HCT116 (cell line): ENCODE data around the gene SELENBP1. TPM values are rescaled to one million over a fixed set of nuclear protein-coding genes. Genes with fewer than 3 reads are reported as not detected.
A peak's percentile ranks its signal among the peaks of the same experiment; 100 is the strongest.

Experiments
- ATAC-seq: fragments of 200-7000 bp; cut with Tn5 transposase; 2 replicates; pipeline ENCODE4 v1.9.1; 2020; ENCODE audit warnings: mild to moderate bottlenecking, moderate library complexity
- BruUV-seq: library from RNA; stranded (reverse); fragments of 400-500 nt; replicated peaks from 2 replicates; lab custom pipeline; 2021; lab: Mats Ljungman, UMichigan
- CTCF ChIA-PET: fragments of 300-600 bp; sonication (Branson Sonifier 250); formaldehyde crosslinking; loops from one replicate; lab custom pipeline; 2021; ENCODE audit warnings: antibody characterized with exemption; lab: Charles Lee
- POLR2A ChIA-PET: fragments of 300-600, 350-600 bp; sonication (Branson Sonifier 250); formaldehyde crosslinking; loops from one replicate; lab custom pipeline; 2021; ENCODE audit warnings: antibody characterized with exemption; lab: Charles Lee
- RAD21 ChIA-PET, 2 experiments: fragments of 300-600 bp; sonication (Branson Sonifier 250); formaldehyde crosslinking; loops; one replicate each; lab custom pipeline; 2023; ENCODE audit warnings: low total read pairs in 2 of 2; ENCODE audit not compliant: uncharacterized antibody in 2 of 2, unreplicated experiment in 2 of 2, low non-redundant PET in 1 of 2; lab: Charles Lee
- DNase-seq: peaks from one replicate; pipeline ENCODE4 v3.0.0-alpha.2; 2010; ENCODE audit warnings: low read depth, low spot score
- H2AFZ ChIP-seq: fragments of 200-600 bp; shearing (Covaris generic), sonication (generic); 2 replicates; pipeline ENCODE4 v1.6.1; 2017; ENCODE audit warnings: low read depth, mixed run types, mixed read lengths, antibody characterized with exemption, low read length; ENCODE audit not compliant: poor library complexity, severe bottlenecking
- H3K27ac ChIP-seq: 2 replicates; pipeline ENCODE4 v1.5.1; 2012; ENCODE audit warnings: low read depth, low read length
- H3K27me3 ChIP-seq: fragments of 200-600 bp; sonication (generic); 2 replicates; pipeline ENCODE4 v1.6.1; 2016; ENCODE audit warnings: mixed run types, low read length, mixed read lengths; ENCODE audit not compliant: insufficient read depth
- H3K36me3 ChIP-seq, 2 experiments: fragments of 200-500 bp in 1 of 2; fragments of 200-600 bp in 1 of 2; sonication (Bioruptor generic) in 1 of 2; sonication (generic) in 1 of 2; 2 replicates each; pipeline versions ENCODE4 v1.5.1 to v1.6.1; 2014 to 2016; ENCODE audit warnings: low read length in 2 of 2, inconsistent platforms in 1 of 2, mixed read lengths in 1 of 2, mixed run types in 1 of 2; ENCODE audit not compliant: insufficient read depth in 2 of 2, control insufficient read depth in 1 of 2
- H3K4me1 ChIP-seq, 2 experiments: fragments of 200-600 bp in 1 of 2; sonication (generic) in 1 of 2; 2 replicates each; pipeline versions ENCODE4 v1.5.1 to v1.6.1; 2012 to 2017; ENCODE audit warnings: low read length in 2 of 2, inconsistent platforms in 1 of 2, mild to moderate bottlenecking in 1 of 2, mixed read lengths in 1 of 2, mixed run types in 1 of 2, moderate library complexity in 1 of 2; ENCODE audit not compliant: insufficient read depth in 2 of 2, control insufficient read depth in 1 of 2
- H3K4me2 ChIP-seq: fragments of 200-600 bp; sonication (generic); 2 replicates; pipeline ENCODE4 v1.6.1; 2017; ENCODE audit warnings: mixed run types, low read length, mixed read lengths
- H3K4me3 ChIP-seq, 2 experiments: fragments of 200-600 bp in 1 of 2; sonication (generic) in 1 of 2; replicated peaks in 1 of 2; 2 replicates each; pipeline ENCODE4 v1.5.1; 2011 to 2016; ENCODE audit warnings: low read length in 2 of 2, control low read depth in 1 of 2, low read depth in 1 of 2, mild to moderate bottlenecking in 1 of 2, mixed read lengths in 1 of 2, mixed run types in 1 of 2
- H3K79me2 ChIP-seq: fragments of 200-600 bp; sonication (generic); 2 replicates; pipeline ENCODE4 v1.6.1; 2017; ENCODE audit warnings: mild to moderate bottlenecking, mixed run types, low read length, moderate library complexity, mixed read lengths; ENCODE audit not compliant: insufficient read depth
- H3K9ac ChIP-seq: fragments of 200-600 bp; sonication (generic); 2 replicates; pipeline ENCODE4 v1.6.1; 2016; ENCODE audit warnings: low read length, mixed read lengths
- H3K9me2 ChIP-seq: fragments of 200-600 bp; sonication (generic), shearing (Covaris generic); 2 replicates; pipeline ENCODE4 v1.6.1; 2017; ENCODE audit warnings: mixed run types, mild to moderate bottlenecking, moderate library complexity; ENCODE audit not compliant: insufficient read depth
- H3K9me3 ChIP-seq, 2 experiments: fragments of 200-500 bp in 1 of 2; fragments of 200-600 bp in 1 of 2; sonication (Bioruptor generic) in 1 of 2; sonication (generic) in 1 of 2; 2 replicates each; pipeline ENCODE4 v1.6.1; 2014 to 2017; ENCODE audit warnings: low read length in 2 of 2, mixed read lengths in 2 of 2, inconsistent platforms in 1 of 2, low read depth in 1 of 2, mild to moderate bottlenecking in 1 of 2, mixed run types in 1 of 2, moderate library complexity in 1 of 2; ENCODE audit not compliant: control insufficient read depth in 1 of 2, insufficient read depth in 1 of 2
- H4K20me1 ChIP-seq: fragments of 200-600 bp; sonication (generic), shearing (Covaris generic); 2 replicates; pipeline ENCODE4 v1.6.1; 2017; ENCODE audit warnings: mixed run types, mild to moderate bottlenecking, moderate library complexity; ENCODE audit not compliant: insufficient read depth
- ATF3 ChIP-seq: IDR thresholded peaks from 2 replicates; pipeline ENCODE4 v1.6.1; 2012
- CEBPB ChIP-seq: IDR thresholded peaks from 2 replicates; pipeline ENCODE4 v1.6.1; 2012; ENCODE audit warnings: low read depth
- CTCF ChIP-seq, 3 experiments: fragments of 200-600 bp in 1 of 3; sonication (generic) in 1 of 3; IDR thresholded peaks in 2 of 3; conservative IDR thresholded peaks in 1 of 3; 2 replicates each; pipeline ENCODE4 v1.5.1; 2012 to 2017; ENCODE audit warnings: low read depth in 2 of 3, low read length in 2 of 3, antibody characterized with exemption in 1 of 3, borderline replicate concordance in 1 of 3, control low read depth in 1 of 3, mild to moderate bottlenecking in 1 of 3, mixed read lengths in 1 of 3, mixed run types in 1 of 3, moderate library complexity in 1 of 3; ENCODE audit not compliant: insufficient read depth in 1 of 3
- ELF1 ChIP-seq: IDR thresholded peaks from 2 replicates; pipeline ENCODE4 v1.6.1; 2012; ENCODE audit warnings: low read depth, borderline replicate concordance
- EZH2 ChIP-seq: fragments of 200-600 bp; sonication (generic); IDR thresholded peaks from 2 replicates; pipeline ENCODE4 v1.6.1; 2017; ENCODE audit warnings: antibody characterized with exemption, mixed run types
- POLR2AphosphoS5 ChIP-seq: IDR thresholded peaks from 2 replicates; pipeline ENCODE4 v1.6.1; 2011; ENCODE audit warnings: mild to moderate bottlenecking, low read depth, low read length, moderate library complexity
- SRF ChIP-seq: IDR thresholded peaks from 2 replicates; pipeline ENCODE4 v1.6.1; 2012; ENCODE audit warnings: low read depth
- TCF7L2 ChIP-seq: IDR thresholded peaks from 2 replicates; pipeline ENCODE4 v1.7.0; 2011; ENCODE audit warnings: borderline replicate concordance, inconsistent platforms; ENCODE audit not compliant: insufficient read depth, insufficient read length; ENCODE audit errors: extremely low read depth
- ZNF274 ChIP-seq: fragments of 200-500 bp; sonication (Bioruptor generic); IDR thresholded peaks from 2 replicates; pipeline ENCODE4 v1.6.1; 2014; ENCODE audit warnings: mild to moderate bottlenecking, low read depth, low read length, inconsistent platforms
- intact Hi-C: fragments of 100-400 bp; cut with micrococcal nuclease; formaldehyde crosslinking; loops from 2 replicates; pipeline ENCODE4 v1.10.0; 2022
- total RNA-seq: library from RNA; stranded (reverse); gene quantifications from one replicate; pipeline ENCODE4 v1.2.1, GENCODE V29; 2021; ENCODE audit not compliant: unreplicated experiment

SELENBP1 gene
- total RNA-seq, 1 experiment from 2014 or later: 0.42 TPM

- BruUV-seq: no TSS peak
- H3K27me3 ChIP-seq: no peaks in the 10 kb centered on the region
- CTCF ChIA-PET: interaction anchor here (1.8 kb wide), 1 partner anchor 101 kb away, joined by 5 read pairs; no protein-coding TSS in a partner anchor
- H3K4me3 ChIP-seq: no peak overlapping the region
- ATAC-seq (no peak), DNase-seq (no peak)
- intact Hi-C loops: no loop called here
- H3K4me2 ChIP-seq: no peak overlapping the region
- H3K4me1 ChIP-seq: peaks cover 4 to 26% of the 10 kb centered on the region in 2 experiments; a peak in 3 of 4 replicates
- POLR2A ChIA-PET: no interaction called here
- no peaks in the 10 kb centered on the region for H3K9me2 ChIP-seq
- TF ChIP-seq POLR2AphosphoS5: no peak
- no peak for TF ChIP-seq CEBPB
- TF ChIP-seq ZNF274: no peak
- TF ChIP-seq SRF: no peak
- no peak for TF ChIP-seq ATF3
- no peak for TF ChIP-seq EZH2
- no peak for TF ChIP-seq ELF1
- RAD21 ChIA-PET: no interaction called here
- H3K79me2 ChIP-seq: peaks cover 27% of the 10 kb centered on the region
- no peak overlapping the region for H2AFZ ChIP-seq
- no peaks in the 10 kb centered on the region for H3K9me3 ChIP-seq
- peaks cover 38 to 48% of the 10 kb centered on the region in 2 experiments for H3K36me3 ChIP-seq
- H3K9ac ChIP-seq: no peak overlapping the region
- H4K20me1 ChIP-seq: no peaks in the 10 kb centered on the region
- H3K27ac ChIP-seq: no peak overlapping the region
Observed at GRCh38 chr1:151401860-151402259, 29.4 kb upstream of the SELENBP1 start.

- no peak for ATAC-seq
- Histone ChIP-seq H3K4me1 (peaks cover 4 to 26% of the 10 kb centered on the region in 2 experiments; a peak in 3 of 4 replicates), H4K20me1 (no peaks in the 10 kb centered on the region), H2AFZ (no peak overlapping the region), H3K9ac (no peak overlapping the region), H3K4me2 (peak overlapping the region; percentile 82), H3K27me3 (no peaks in the 10 kb centered on the region), H3K79me2 (peaks cover 27% of the 10 kb centered on the region), H3K4me3 (no peak overlapping the region), H3K9me3 (no peaks in the 10 kb centered on the region), H3K9me2 (no peaks in the 10 kb centered on the region), H3K36me3 (peaks cover 32 to 43% of the 10 kb centered on the region in 2 experiments), H3K27ac (peak overlapping the region; percentile 19; the same call in 1 of the 2 replicates)
- ChIA-PET CTCF (interaction anchor here (1.8 kb wide), 1 partner anchor 100 kb away, joined by 5 read pairs; no protein-coding TSS in a partner anchor), RAD21 (interaction anchor here in 1 of 2 experiments (0.5 kb wide), 1 partner anchor 17 kb away, joined by 3 read pairs; no protein-coding TSS in a partner anchor), POLR2A (no interaction called here)
- intact Hi-C loops: no loop called here
- BruUV-seq: no TSS peak
- TF ChIP-seq POLR2AphosphoS5 (peak; percentile 44; the same call in 1 of the 2 replicates), TCF7L2 (no peak), CTCF (IDR thresholded peaks at IDR 0.05 in 2 of 3, conservative IDR thresholded peaks at IDR 0.05 in 1 of 3; ENCODE audit: borderline replicate concordance in 1 of 3, insufficient read depth in 1 of 3, low read depth in 2 of 3, low read length in 2 of 3) (no peak)
- DNase-seq: no peak
Observed at GRCh38 chr1:151401125-151401788, 28.8 kb upstream of the SELENBP1 start.
